A673 (cell line): ENCODE results near the gene INPP5E. TPM values are rescaled to one million over a fixed set of nuclear protein-coding genes. Genes with fewer than 3 reads are reported as not detected.

Experiments
- BruUV-seq: library from RNA; stranded (reverse); fragments of 400-500 nt; replicated peaks from 2 replicates; lab custom pipeline; 2021; lab: Mats Ljungman, UMichigan
- CTCF ChIA-PET: fragments of 300-600 bp; sonication (Branson Sonifier 250); formaldehyde crosslinking; loops from one replicate; lab custom pipeline; 2022; ENCODE audit warnings: antibody characterized with exemption; lab: Charles Lee
- POLR2A ChIA-PET: fragments of 300-600 bp; sonication (Branson Sonifier 250); formaldehyde crosslinking; loops from one replicate; lab custom pipeline; 2022; ENCODE audit warnings: antibody characterized with exemption; ENCODE audit not compliant: low non-redundant PET; lab: Charles Lee
- DNase-seq: peaks from one replicate; pipeline ENCODE4 v3.0.0-alpha.2; 2015; ENCODE audit warnings: low spot score
- H3K27ac ChIP-seq: fragments of 200-600 bp; sonication (generic); 2 replicates; pipeline ENCODE4 v1.5.1; 2016; ENCODE audit warnings: mixed run types, low read depth, mild to moderate bottlenecking, mixed read lengths, antibody characterized with exemption, low read length; ENCODE audit not compliant: poor library complexity, severe bottlenecking
- H3K27me3 ChIP-seq: fragments of 200-600 bp; sonication (generic); replicated peaks from 2 replicates; pipeline ENCODE4 v1.6.1; 2017; ENCODE audit warnings: mixed run types, low read depth, mild to moderate bottlenecking, mixed read lengths, antibody characterized with exemption, low read length; ENCODE audit not compliant: insufficient read depth, poor library complexity
- H3K36me3 ChIP-seq: fragments of 200-600 bp; sonication (generic); 2 replicates; pipeline ENCODE4 v1.6.1; 2016; ENCODE audit warnings: mixed run types, mild to moderate bottlenecking, mixed read lengths, antibody characterized with exemption, low read length; ENCODE audit not compliant: insufficient read depth, poor library complexity, severe bottlenecking
- H3K4me1 ChIP-seq: fragments of 200-600 bp; sonication (generic); 2 replicates; pipeline ENCODE4 v1.6.1; 2017; ENCODE audit warnings: mixed run types, mild to moderate bottlenecking, mixed read lengths, antibody characterized with exemption, low read length; ENCODE audit not compliant: insufficient read depth, poor library complexity, severe bottlenecking
- H3K4me3 ChIP-seq: fragments of 200-600 bp; sonication (generic); 2 replicates; pipeline ENCODE4 v1.5.1; 2016; ENCODE audit warnings: low read depth, mixed run types, mild to moderate bottlenecking, mixed read lengths, low read length; ENCODE audit not compliant: poor library complexity, severe bottlenecking
- H3K9me3 ChIP-seq: fragments of 200-600 bp; sonication (generic); 2 replicates; pipeline ENCODE4 v1.6.1; 2016; ENCODE audit warnings: mixed run types, low read depth, mild to moderate bottlenecking, mixed read lengths, antibody characterized with exemption, low read length; ENCODE audit not compliant: poor library complexity, severe bottlenecking
- CTCF ChIP-seq: fragments of 300-800, 200-600 bp; sonication (generic); conservative IDR thresholded peaks from 2 replicates; pipeline ENCODE4 v1.5.1; 2017; ENCODE audit warnings: low read depth, mild to moderate bottlenecking, antibody characterized with exemption, low read length, moderate library complexity, mixed read lengths
- EZH2 ChIP-seq: fragments of 200-600 bp; sonication (generic); IDR thresholded peaks from 2 replicates; pipeline ENCODE4 v1.6.1; 2017; ENCODE audit warnings: borderline replicate concordance, low read depth, mild to moderate bottlenecking, mixed read lengths, antibody characterized with exemption, low read length; ENCODE audit not compliant: poor library complexity, severe bottlenecking
- intact Hi-C: fragments of 100-400 bp; cut with micrococcal nuclease; formaldehyde crosslinking; loops from one replicate; pipeline ENCODE4 v1.10.0; 2022; ENCODE audit not compliant: unreplicated experiment
- total RNA-seq: library from RNA; stranded (reverse); gene quantifications from 2 replicates; pipeline ENCODE4 v1.2.3, GENCODE V29; 2021

The INPP5E gene
- total RNA-seq, 1 experiment from 2014 or later = 26.2 TPM

- Histone ChIP-seq H3K9me3 (no peaks in the 10 kb centered on the region), H3K36me3 (peaks cover 55% of the 10 kb centered on the region), H3K4me1 (peaks cover 10% of the 10 kb centered on the region), H3K27ac (peak overlapping the region; percentile 93), H3K4me3 (peak overlapping the region; percentile 93), H3K27me3 (no peaks in the 10 kb centered on the region)
- BruUV-seq = TSS peak; percentile 76
- DNase-seq = no peak
- POLR2A ChIA-PET = no interaction called here
- CTCF ChIA-PET = no interaction called here
- TF ChIP-seq CTCF = no peak
- no peak for TF ChIP-seq EZH2
- intact Hi-C loops = no loop called here
These were observed 28.3 kb downstream of the INPP5E start for GRCh38 chr9:136411378-136411777.

- POLR2A ChIA-PET = no interaction called here
- CTCF ChIA-PET = no interaction called here
- peak; percentile 95 for DNase-seq
- BruUV-seq = no TSS peak
- Histone ChIP-seq H3K4me3 (peak within 1 kb of the TSS; percentile 93), H3K36me3 (peaks cover 56% of the 10 kb centered on the region), H3K27me3 (no peaks in the 10 kb centered on the region), H3K4me1 (peaks cover 10% of the 10 kb centered on the region), H3K27ac (peak within 1 kb of the TSS; percentile 93), H3K9me3 (no peaks in the 10 kb centered on the region)
- intact Hi-C loops = no loop called here
- no peak for TF ChIP-seq CTCF
- TF ChIP-seq EZH2 = no peak
These were observed 29.0 kb downstream of the INPP5E start, which contains the start of the genes ENTR1 and PMPCA for GRCh38 chr9:136410500-136411287. Gene ENTR1 (minus strand): TSS chr9:136410614. CDS start chr9:136410397, 217 bp downstream. Gene PMPCA (plus strand): TSS chr9:136410658. CDS start chr9:136410669, 11 bp downstream.

- H3K9me3 ChIP-seq = no peaks in the 10 kb centered on the region
- peak overlapping the region; percentile 82 for H3K27ac ChIP-seq
- ChIA-PET POLR2A (no interaction called here), CTCF (no interaction called here)
- peaks cover 62% of the 10 kb centered on the region for H3K36me3 ChIP-seq
- no TSS peak for BruUV-seq
- peak overlapping the region; percentile 93 for H3K4me3 ChIP-seq
- no peaks in the 10 kb centered on the region for H3K27me3 ChIP-seq
- peaks cover 10% of the 10 kb centered on the region for H3K4me1 ChIP-seq
- DNase-seq = peak; percentile 45
- intact Hi-C loops = no loop called here
- TF ChIP-seq EZH2 = no peak
- TF ChIP-seq CTCF = no peak
These were observed 29.8 kb downstream of the INPP5E start for GRCh38 chr9:136409557-136410455.
